ENCODE measurements around the gene MLLT3. TPM values are rescaled to one million over a fixed set of nuclear protein-coding genes. Genes with fewer than 3 reads are reported as not detected.
A peak's percentile ranks its signal among the peaks of the same experiment; 100 is the strongest.

MLLT3 gene
- total and polyA plus RNA-seq, 2 experiments from 2014 or later: 13.7 to 39.2 TPM

- DNase-seq (ENCODE audit: low spot score): peak; percentile 36
- Histone ChIP-seq H3K27ac (no peak overlapping the region), H3K79me2 (no peaks in the 10 kb centered on the region), H3K4me3 (no peak overlapping the region), H3K27me3 (no peaks in the 10 kb centered on the region), H3K4me2 (no peak overlapping the region), H4K20me1 (ENCODE audit: insufficient read depth, poor library complexity, severe bottlenecking) (no peaks in the 10 kb centered on the region), H3K9me2 (replicated peaks; ENCODE audit: insufficient read depth) (no peaks in the 10 kb centered on the region), H2AFZ (no peak overlapping the region), H3K4me1 (ENCODE audit: insufficient read depth) (no peaks in the 10 kb centered on the region), H3K36me3 (replicated peaks; ENCODE audit: insufficient read depth, low read depth) (no peaks in the 10 kb centered on the region), H3K9me3 (ENCODE audit: low read depth) (no peaks in the 10 kb centered on the region)
- 83% methylated on average over 7 of the region's 7 CpGs for WGBS (ENCODE audit: low lambda C conversion rate, missing lambda C conversion rate)
- no peak for TF ChIP-seq EZH2 (IDR thresholded peaks at IDR 0.05; ENCODE audit: borderline replicate concordance)
- no peak for TF ChIP-seq CTCF (IDR thresholded peaks at IDR 0.05; ENCODE audit: poor library complexity)
- no peak for TF ChIP-seq EZH2phosphoT487 (IDR thresholded peaks at IDR 0.05; ENCODE audit: low read depth, severe bottlenecking, unreplicated experiment)
Observed at GRCh38 chr9:20640331-20641187, 18.3 kb upstream of the MLLT3 start.

GRCh38 chr9:20636888-20637440 is 14.7 kb upstream of the MLLT3 start:
- no peaks in the 10 kb centered on the region for H3K4me1 ChIP-seq (ENCODE audit: insufficient read depth)
- no peaks in the 10 kb centered on the region for H3K36me3 ChIP-seq (replicated peaks; ENCODE audit: insufficient read depth, low read depth)
- no peak overlapping the region for H3K27ac ChIP-seq
- H2AFZ ChIP-seq: no peak overlapping the region
- 63% methylated on average over 3 of the region's 3 CpGs for WGBS (ENCODE audit: low lambda C conversion rate, missing lambda C conversion rate)
- H3K4me3 ChIP-seq: no peak overlapping the region
- TF ChIP-seq CTCF (IDR thresholded peaks at IDR 0.05; ENCODE audit: poor library complexity) (peak; percentile 4), EZH2 (IDR thresholded peaks at IDR 0.05; ENCODE audit: borderline replicate concordance) (no peak)
- no peaks in the 10 kb centered on the region for H3K79me2 ChIP-seq
- H3K9me3 ChIP-seq (ENCODE audit: low read depth): no peaks in the 10 kb centered on the region
- H3K4me2 ChIP-seq: no peak overlapping the region
- H4K20me1 ChIP-seq (ENCODE audit: insufficient read depth, poor library complexity, severe bottlenecking): no peaks in the 10 kb centered on the region
- no peaks in the 10 kb centered on the region for H3K9me2 ChIP-seq (replicated peaks; ENCODE audit: insufficient read depth)
- DNase-seq (ENCODE audit: low spot score): peak; percentile 40
- no peaks in the 10 kb centered on the region for H3K27me3 ChIP-seq

GRCh38 chr9:20634895-20635294 is 12.6 kb upstream of the MLLT3 start:
- Histone ChIP-seq H4K20me1 (ENCODE audit: insufficient read depth, poor library complexity, severe bottlenecking) (no peaks in the 10 kb centered on the region), H3K4me2 (no peak overlapping the region), H3K9me2 (replicated peaks; ENCODE audit: insufficient read depth) (no peaks in the 10 kb centered on the region), H3K4me3 (no peak overlapping the region), H3K36me3 (replicated peaks; ENCODE audit: insufficient read depth, low read depth) (no peaks in the 10 kb centered on the region), H3K27me3 (no peaks in the 10 kb centered on the region), H3K9me3 (ENCODE audit: low read depth) (no peaks in the 10 kb centered on the region), H3K79me2 (no peaks in the 10 kb centered on the region), H3K4me1 (ENCODE audit: insufficient read depth) (no peaks in the 10 kb centered on the region), H3K27ac (no peak overlapping the region), H2AFZ (no peak overlapping the region)
- 77% methylated on average over 4 of the region's 4 CpGs for WGBS (ENCODE audit: low lambda C conversion rate, missing lambda C conversion rate)
- TF ChIP-seq EZH2phosphoT487 (IDR thresholded peaks at IDR 0.05; ENCODE audit: low read depth, severe bottlenecking, unreplicated experiment): no peak
- DNase-seq (ENCODE audit: low spot score): no peak

- Histone ChIP-seq H3K27ac (no peak overlapping the region), H3K36me3 (replicated peaks; ENCODE audit: insufficient read depth, low read depth) (no peaks in the 10 kb centered on the region), H3K9me3 (ENCODE audit: low read depth) (no peaks in the 10 kb centered on the region), H3K4me3 (no peak overlapping the region), H4K20me1 (ENCODE audit: insufficient read depth, poor library complexity, severe bottlenecking) (no peaks in the 10 kb centered on the region), H3K4me1 (ENCODE audit: insufficient read depth) (no peaks in the 10 kb centered on the region), H3K79me2 (no peaks in the 10 kb centered on the region), H3K27me3 (no peaks in the 10 kb centered on the region), H3K4me2 (no peak overlapping the region), H2AFZ (no peak overlapping the region), H3K9me2 (replicated peaks; ENCODE audit: insufficient read depth) (no peaks in the 10 kb centered on the region)
- TF ChIP-seq CTCF (IDR thresholded peaks at IDR 0.05; ENCODE audit: poor library complexity) (no peak), EZH2 (IDR thresholded peaks at IDR 0.05; ENCODE audit: borderline replicate concordance) (no peak), EZH2phosphoT487 (IDR thresholded peaks at IDR 0.05; ENCODE audit: low read depth, severe bottlenecking, unreplicated experiment) (no peak)
- no peak for DNase-seq (ENCODE audit: low spot score)
- 91% methylated on average over 2 of the region's 2 CpGs for WGBS (ENCODE audit: low lambda C conversion rate, missing lambda C conversion rate)
Observed at GRCh38 chr9:20632705-20633104, 10.4 kb upstream of the MLLT3 start.
